Measurements from ENCODE around the gene C11orf52.
"Not testable (repeated sequence)": the region's sequence is repeated elsewhere in the genome, so short reads cannot be mapped to it uniquely, and the experiment has no call there.

Gene C11orf52, protein sequence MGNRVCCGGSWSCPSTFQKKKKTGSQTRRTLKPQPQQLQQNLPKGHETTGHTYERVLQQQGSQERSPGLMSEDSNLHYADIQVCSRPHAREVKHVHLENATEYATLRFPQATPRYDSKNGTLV

DNA sequence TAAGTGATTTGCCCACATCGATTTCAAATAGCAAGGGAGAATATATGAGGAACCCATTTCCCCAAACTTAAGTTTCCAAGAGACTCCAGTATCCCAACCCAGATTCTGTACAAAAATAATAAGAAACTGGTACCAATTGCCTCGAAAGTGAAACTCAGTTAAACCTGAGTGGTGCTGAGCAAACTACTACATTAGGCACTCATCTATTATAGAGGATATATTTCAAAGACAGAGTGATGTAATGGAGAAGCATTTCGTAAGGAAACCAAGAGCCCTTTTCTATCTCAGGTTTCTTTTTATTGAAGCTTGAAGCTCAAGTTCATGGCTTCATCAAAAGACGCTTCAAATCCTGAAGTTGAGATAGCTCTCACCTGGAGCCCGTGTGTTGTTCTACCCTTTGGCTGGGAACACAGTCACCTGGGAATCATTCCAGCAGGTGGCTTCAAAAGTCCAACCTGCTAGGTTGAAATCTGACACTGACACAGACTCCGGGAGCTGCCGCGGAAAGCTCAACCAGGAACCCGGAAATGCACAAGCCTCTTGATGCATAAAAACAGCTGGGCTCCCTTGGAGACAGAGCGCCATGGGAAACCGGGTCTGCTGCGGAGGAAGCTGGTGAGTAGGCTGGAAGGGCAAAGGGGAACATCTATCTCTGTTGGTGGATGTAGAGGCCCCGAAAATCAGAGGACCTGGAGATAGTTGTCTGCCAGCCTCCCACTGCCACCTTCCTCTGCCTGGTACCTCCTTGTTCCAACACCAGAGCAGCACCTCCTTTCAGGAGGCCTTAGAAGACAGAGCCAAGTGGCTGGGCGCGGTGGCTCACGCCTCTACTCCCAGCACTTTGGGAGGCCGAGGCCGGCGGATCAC lies at the start of gene C11orf52:
TSS of gene C11orf52 (plus strand) at position 524 of the 867 bp plus-strand sequence. CDS start at position 584, 60 bp downstream.
- no peak for DNase-seq

DNA sequence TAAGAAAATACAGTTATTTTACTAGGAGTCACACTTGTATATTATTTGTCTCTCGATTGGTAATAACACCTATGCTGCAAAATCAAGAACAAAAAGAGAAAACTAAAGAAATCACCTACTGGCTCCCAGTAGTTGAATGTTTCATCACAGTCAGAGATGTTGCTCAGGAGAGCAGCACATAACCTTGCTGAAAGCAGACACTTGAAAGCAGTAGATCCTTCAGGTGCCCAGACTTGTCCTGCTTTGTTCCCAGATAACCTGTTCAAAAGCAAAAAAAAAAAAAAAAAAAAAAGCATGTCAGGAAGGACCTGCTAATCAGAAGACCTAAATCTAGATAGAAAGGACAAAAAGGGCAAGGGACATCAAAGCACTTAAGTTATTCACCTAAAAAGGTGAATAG lies 48.6 kb upstream of the C11orf52 start:
- no peak for DNase-seq

DNA sequence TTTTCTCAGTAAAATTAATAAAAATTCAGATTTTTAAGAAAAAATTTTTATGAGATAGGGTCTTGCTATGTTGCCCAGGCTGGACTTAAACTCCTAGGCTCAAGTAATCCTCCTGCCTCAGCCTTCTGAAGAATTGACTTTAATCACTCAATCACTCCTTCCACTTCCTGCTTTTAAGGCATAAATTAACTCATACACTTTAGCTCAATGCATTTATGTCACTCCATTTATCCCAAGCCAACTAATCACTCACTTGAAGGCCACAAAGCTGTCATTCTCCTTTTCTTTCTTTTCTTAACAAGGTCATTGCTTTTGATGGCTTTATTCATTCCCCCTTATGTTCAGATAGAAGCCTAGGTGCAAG lies 48.2 kb upstream of the C11orf52 start:
- no peak for DNase-seq

DNA sequence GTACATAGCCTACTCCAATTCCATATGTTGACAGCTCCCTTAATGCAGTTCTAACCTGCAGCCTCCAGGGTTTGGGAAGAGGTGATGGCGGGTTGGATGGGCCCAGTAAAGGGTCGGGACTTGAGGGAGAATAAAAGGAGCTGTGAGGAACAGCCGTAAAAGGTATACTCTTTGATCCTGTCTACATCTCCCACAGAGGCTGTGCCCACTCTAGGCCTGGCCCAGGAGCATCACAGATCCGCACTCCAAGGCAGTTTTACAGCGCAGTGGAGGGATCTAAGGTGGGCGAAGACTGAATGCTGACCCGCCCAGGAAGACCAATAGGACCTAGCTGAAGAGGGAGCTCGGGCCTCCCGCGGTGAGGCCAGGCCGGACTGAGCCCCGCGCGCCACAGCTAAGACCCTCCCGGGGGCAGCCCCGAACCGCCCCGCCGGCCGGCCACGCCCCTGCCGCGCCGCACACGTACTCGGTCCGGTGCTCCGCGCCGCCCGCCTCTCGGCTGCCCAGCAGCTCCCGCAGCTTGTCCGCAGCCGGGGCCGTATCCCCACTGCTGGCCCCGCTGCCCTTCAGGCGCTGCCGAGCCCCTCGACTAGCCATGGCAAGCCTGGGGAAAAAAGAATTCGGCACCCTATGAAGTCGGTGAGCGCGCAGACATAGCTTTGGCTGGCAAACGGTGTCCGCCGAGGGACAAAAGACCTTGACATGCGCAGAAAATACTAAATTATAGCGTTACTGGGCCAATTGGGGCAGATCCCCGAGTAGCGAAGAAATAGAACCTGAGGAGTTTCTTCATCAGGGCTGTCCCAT lies 47.6 kb upstream of the C11orf52 start, which contains the start of gene ALG9:
TSS of gene ALG9 (minus strand) at position 696 of the 807 bp plus-strand sequence. CDS start at position 597, 99 bp downstream.
- peak; percentile 91 for DNase-seq

DNA sequence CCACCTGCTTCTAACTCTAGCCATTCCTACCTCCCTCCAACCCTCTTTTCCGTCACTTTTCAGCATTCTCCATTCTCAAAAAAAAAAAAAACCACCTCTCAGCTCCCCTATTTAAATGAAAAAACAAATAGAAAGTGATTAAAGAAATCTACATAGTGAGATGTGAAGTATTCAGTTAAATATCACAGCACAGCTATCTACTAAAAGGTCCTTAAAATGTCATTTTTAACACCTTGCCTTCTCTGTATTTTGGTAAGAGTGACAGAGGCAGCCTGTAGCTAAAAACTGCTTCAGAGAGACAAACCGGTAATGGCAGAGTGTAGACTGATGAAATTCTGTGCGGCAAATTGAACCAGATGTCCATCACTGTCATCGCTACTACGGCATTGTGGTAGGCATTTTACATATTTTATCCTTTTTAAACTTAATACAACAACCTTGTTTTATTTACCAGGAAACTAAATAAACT lies 47.0 kb upstream of the C11orf52 start:
- DNase-seq, result no peak

DNA sequence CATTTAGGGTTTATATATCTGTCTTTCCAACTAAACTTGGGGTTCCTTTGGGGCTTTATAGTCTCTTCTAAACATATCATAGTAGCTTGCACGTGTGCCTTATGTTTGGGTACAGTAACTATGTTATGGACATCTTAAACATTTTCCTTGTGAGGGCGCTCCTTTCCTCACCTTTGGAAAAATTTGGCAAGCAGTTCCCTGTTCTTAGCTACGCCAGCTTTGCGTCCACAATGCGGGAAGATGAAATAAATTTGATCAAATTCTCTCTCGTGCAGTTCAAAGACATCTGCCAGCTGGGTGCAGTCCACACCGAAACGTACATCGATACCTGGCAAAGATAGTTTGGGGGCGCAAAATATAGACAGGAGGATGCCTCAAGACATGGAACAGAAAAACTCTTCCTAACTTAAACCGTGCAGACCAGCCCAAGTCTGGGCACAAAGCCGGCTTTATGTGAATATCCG lies 40.3 kb upstream of the C11orf52 start:
- no peak for DNase-seq

DNA sequence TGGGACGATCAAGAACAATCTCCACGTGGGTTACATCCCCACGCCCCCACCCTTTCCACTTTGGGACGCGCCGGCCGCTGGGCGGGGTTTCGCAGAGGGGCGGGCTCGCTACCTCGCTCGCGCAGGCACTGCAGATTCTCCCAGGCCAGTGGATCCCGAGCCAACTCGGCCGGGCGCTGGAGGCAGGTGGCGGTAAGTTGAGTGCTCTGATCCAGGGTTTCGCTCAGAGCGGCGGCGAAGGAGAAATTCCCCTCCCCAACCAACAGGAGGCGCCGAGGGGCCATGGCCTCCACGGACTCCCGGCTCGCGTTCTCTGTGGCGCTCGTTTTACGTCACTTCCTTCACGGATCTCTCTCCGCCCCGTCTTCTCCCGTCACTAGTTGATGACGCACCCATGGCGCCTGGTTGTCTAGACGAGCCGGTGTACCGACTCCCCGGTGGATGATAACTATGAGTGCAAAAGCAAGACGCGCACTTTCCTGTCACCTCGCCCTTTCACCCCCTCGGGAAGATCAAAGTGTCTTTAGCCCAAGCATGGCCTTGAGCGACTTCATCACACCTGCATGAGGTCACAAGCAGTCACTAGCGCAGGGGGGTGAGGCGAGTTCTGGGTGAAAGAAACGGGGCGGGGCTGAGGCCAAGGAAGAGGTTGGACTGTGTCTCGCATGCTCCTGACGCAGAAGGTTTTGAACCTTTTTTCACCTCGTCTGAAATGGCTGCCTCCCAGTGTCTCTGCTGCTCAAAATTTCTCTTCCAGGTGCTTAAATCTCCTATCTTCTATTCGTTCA lies 39.7 kb upstream of the C11orf52 start, which contains the start of the genes CFAP68 and FDXACB1:
TSS of gene CFAP68 (plus strand) at position 693 of the 788 bp plus-strand sequence. CDS start at position 713, 20 bp downstream.
TSS of gene FDXACB1 (minus strand) at position 317 of the 788 bp plus-strand sequence. CDS start at position 284, 33 bp downstream.
- peak; percentile 92 for DNase-seq

DNA sequence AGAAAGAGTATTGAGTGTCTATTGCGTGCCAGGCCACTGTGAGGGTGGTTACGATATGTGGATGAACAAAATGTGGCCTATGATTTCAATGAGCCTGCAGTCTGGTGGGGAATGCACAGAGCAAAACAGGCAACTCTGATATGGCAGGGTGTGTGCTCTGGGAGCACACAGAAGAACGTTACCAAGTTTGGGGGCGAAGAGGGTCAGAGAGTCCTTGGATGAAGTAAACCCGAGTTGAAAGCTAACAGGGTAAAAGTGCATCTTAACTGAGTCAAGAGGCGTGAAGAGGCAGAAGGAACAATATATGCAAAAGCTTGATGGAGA lies 39.1 kb upstream of the C11orf52 start:
- no peak for DNase-seq

DNA sequence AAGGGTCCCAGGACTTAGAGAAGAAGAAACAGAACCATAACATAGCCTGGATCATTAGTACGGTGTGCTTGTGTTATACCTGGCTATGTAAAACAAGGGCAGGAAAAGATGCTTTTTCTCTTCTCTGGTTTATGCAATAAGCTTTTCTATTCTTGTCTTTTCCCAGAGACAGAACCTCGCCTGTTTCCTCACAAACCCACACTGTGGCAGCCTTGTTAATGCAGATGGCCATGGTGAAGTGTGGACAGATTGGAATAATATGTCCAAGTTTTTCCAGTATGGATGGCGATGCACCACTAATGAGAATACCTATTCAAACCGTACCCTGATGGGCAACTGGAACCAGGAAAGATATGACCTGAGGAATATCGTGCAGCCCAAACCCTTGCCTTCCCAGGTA lies 36.5 kb upstream of the C11orf52 start:
- DNase-seq, result no peak

DNA sequence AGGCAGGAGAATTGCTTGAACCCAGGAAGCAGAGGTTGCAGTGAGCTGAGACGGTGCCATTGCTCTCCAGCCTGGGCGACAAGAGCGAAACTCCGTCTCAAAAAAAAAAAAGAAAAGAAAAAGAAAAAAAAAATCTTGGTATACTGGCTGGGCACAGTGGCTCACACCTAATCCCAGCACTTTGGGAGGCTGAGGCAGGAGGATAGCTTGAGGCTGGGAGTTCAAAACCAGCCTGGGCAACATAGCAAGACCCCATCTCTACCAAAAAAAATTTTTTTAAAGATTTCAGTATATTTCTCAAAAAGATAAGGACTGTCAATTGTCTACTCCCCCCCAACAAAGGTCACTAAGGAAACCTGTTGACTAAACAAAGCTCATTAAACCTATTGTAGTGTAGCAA lies 33.7 kb upstream of the C11orf52 start:
- not testable (repeated sequence) for DNase-seq

DNA sequence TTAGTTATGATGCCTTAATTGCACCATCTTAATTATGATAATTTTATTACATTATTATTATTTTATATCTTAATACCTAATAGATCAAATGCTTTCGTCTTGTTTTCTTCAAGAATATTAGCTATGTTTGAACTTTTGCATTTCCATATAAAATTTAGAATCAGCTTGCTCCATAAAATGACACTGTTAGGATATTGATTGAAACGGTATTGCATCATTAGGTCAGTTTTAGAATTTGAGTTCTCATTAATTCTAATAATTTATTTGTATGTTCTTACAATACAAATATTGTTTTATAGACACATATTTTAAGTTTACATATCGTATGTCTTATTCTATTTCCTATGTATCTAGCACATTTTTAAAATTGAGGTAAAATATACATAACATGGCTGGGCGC lies 32.7 kb upstream of the C11orf52 start:
- no peak for DNase-seq

DNA sequence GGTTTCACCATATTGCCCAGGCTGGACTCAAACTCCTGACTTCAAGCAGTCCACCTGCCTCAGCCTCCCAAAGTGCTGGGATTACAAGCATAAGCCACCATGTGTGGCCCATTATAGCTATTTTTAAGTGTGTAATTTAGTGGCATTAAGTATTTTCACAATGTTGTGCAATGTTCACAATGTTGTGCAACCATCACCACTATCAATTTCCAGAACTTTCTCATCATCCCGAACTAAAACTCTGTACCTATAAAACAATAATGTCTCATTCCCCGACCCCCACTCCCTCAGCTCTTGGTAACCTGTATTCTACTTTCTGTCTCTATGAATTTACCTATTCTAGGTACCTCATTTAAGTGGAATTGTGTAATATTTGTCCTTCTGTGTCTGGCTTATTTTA lies 31.9 kb upstream of the C11orf52 start:
- no peak for DNase-seq

DNA sequence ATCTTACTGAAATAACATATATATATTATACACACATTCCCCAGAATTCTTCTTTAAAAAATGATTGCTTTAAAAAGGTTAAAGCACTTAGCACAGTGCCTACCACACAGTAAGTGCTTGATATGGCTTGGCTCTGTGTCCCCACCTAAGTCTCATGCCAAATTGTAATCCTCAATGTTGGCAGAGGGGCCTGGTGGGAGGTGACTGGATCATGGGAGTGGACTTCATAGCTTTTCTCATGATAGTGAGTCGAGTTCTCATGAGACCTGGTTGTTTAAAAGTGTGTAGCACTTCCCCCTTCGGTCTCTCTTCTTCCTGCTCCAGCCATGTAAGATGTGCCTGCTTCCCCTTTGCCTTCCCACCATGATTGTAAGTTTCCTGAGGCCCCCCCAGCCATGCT lies 13.3 kb upstream of the C11orf52 start:
- no peak for DNase-seq

DNA sequence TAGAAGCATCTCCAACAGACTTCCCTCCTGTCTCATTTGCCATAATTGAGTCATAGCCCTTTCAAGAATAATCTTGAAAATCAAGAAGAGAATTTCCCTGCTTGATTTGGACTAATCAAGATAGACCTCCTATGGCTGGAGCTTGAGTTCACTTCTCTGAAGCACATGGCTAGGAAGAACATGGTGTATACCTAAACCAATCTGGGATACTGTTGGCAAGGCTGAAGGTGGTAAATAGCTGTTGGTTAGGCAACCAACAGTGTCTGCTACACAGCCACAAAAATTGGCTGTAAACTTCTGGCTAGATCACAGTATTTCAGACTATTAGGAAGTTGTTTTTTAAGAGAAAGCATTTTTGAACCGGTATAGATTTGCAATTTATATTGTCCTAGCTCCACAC lies 12.0 kb upstream of the C11orf52 start:
- DNase-seq, result no peak

DNA sequence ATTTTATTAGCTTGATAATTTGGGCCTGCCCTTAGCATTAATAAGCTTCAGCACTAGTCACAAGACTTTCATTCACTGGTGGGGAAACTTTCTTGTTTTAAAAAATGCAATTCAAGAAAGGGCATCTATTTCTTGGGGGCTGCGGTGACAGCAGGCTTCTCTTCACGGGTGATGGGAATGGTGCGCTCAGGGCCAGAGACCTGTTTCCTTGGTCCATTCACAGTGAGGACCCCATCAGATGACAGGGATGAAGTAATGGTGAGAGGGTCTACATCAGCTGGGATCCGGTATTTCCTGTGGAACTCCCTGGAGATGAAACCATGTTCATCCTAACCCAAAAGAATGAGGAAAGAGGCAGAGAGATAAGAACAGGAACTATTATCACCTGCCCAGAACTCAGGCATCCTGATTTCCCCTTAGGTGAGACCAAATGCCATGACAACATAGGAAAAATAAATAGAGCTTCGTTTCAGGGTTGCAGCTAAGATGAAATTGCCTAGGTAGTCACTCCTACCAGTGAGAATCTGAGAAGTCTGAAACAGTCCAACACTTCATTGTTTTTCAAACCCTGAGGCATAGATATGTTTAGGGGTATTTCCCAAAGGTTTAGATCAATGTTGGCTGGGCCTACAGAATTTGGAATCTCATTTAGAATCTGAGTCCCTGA lies 9.9 kb upstream of the C11orf52 start:
- no peak for DNase-seq

DNA sequence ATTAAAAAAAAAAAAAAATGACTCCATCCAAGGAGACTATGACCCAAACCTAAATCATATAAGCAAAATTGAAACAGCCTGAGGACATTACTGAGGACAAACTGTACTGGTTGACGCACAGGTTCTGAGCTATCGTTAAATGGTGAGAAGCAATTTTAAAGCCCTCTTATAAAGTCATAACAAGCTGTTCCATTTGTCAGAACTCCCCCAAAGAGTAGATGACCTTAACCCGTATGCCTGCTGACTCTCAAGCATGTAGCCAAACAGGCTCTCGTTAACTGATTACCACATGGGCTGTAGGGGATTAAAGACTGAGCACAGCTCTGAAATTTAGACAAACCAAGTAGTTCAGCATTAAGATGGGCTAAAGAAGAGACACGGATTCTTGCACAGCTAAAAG lies 9.3 kb upstream of the C11orf52 start:
- no peak for DNase-seq

DNA sequence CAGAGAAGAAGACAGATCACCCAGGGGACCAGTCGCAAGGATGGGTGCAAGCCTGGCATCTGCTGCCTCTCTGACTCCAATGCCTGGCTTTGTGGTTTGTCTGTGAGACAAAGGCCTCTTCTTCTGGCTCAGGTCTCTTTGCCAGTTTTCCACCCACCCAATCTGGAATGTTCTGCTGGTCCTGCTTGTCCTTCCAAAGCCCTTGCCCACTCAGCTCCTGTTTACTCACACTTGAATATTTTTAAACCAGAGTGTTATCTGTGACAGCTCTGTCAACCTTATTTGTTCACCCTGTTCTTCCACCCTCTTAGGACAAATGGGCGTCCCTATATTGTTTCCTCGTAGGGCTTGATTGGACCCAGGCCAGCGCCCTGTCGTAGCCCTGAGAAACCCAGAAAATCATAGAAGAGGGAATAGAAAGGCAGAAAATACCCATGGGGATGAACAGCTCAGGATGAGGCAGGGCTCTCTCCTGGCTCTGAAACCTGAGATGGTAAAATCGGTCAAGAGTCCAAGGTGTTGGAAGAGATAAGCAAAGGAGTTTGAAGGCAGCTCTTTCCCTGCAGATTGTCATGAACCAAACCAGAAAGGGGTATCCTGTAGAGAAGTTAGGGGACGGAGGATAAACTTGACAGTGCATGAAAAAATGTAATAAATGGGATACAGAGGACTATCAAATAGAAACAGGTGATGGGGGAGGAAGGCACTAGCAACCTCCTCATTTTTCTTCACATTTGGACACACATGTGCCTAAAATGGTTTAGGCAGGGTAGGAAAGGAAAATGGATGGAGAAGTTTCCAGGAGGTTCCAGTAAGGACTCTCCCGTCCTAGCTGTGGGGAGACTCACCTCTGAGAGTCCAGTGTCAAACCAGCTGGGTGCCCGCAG lies 7.8 kb upstream of the C11orf52 start:
- no peak for DNase-seq

DNA sequence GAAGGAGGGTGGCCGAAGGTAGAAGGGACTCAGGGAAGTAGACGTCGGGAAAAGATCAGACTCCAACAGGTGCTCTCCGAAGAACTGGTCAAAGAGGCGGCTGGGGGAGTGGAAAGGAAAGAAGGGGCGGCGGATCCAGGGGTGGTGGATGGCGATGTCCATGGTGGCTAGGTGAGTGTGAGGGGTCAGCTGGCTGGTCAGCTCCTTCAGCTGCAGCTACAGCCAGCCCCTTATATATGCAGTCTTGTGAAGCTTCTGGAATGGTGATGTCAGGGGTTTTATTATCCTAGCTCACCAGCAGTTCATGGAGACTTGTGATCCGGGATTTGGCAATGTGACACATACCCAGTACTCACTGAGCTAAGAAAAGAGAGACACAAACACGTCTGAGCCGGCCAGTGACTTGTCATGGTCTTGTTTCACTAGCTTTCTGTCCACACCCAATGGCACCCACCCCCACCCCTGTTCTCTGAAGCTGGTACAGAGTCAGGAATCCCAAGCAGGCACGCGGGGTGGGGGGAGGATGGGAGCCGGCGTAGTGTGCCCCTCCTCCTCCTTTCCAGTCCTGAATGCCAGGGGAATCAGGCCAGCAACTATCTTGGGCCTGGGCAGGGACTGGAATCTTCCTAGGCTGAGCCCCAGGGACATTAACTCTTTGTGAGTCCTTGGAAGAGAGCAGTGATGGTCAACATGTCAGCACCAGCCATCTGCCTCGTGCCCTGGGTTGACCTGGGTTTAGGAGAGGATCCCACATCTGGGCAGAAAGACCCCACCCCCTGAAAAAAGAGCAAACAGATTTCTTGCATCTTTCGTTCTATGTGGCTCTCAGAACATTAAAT lies 6.9 kb upstream of the C11orf52 start, which contains the start of gene CRYAB:
TSS of gene CRYAB (minus strand) at position 208 of the 839 bp plus-strand sequence. CDS start at position 162, 46 bp downstream.
- DNase-seq, result no peak

DNA sequence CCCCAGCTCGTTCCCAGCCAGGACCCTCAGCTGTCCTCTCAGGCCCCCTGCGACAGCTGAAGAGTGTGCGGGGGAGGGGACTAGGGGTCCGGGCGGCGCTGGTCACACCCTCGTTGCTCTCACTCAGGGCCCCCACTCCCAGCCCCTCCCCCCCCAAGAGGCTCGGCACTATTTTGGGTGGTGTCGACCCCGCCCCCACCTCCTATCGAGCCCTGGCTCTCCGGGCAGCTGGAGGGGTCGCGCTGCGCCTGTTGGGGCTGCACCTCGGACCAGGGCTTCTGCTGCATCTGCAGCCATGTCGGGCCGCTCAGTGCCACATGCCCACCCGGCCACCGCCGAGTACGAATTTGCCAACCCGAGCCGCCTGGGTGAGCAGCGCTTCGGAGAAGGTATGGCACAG lies 6.2 kb upstream of the C11orf52 start, which contains the start of gene HSPB2:
TSS of gene HSPB2 (plus strand) at position 200 of the 400 bp plus-strand sequence. CDS start at position 296, 96 bp downstream.
- DNase-seq, result no peak

Data from activated CD4-positive, CD25-positive, alpha-beta regulatory T cell treated with anti-CD3 and anti-CD28 coated beads, Interleukin-2, amount 50 U/mL, for 72 hours (primary cell).